Muscle of leg (tissue), 11 donors: ENCODE results near the gene STAT5A. TPM values are rescaled to one million over a fixed set of nuclear protein-coding genes. Genes with fewer than 3 reads are reported as not detected.
"Not testable (repeated sequence)": the region's sequence is repeated elsewhere in the genome, so short reads cannot be mapped to it uniquely, and the experiment has no call there.

ENCODE experiments used
- DNase-seq: peaks from one replicate; pipeline ENCODE4 v3.0.0; 2013
- H3K27ac ChIP-seq: one replicate; pipeline ENCODE4 v1.5.1; 2013; ENCODE audit warnings: mild to moderate bottlenecking, low read length, control low read depth
- H3K27me3 ChIP-seq: one replicate; pipeline ENCODE4 v1.6.1; 2013; ENCODE audit warnings: low read length; ENCODE audit not compliant: control insufficient read depth, insufficient read depth
- H3K36me3 ChIP-seq: one replicate; pipeline ENCODE4 v1.6.1; 2013; ENCODE audit warnings: low read length; ENCODE audit not compliant: control insufficient read depth, insufficient read depth
- H3K4me1 ChIP-seq: one replicate; pipeline ENCODE4 v1.6.1; 2013; ENCODE audit warnings: low read length; ENCODE audit not compliant: control insufficient read depth, insufficient read depth
- H3K4me3 ChIP-seq: one replicate; pipeline ENCODE4 v1.5.1; 2013; ENCODE audit warnings: low read length, control low read depth
- H3K9me3 ChIP-seq: replicated peaks from 2 replicates; pipeline ENCODE4 v1.6.1; 2013; ENCODE audit warnings: low read depth, low read length; ENCODE audit not compliant: control insufficient read depth
- WGBS: methylation state at CpG from one replicate; pipeline ENCODE4 v1.1.5; 2013; ENCODE audit warnings: missing lambda C conversion rate; ENCODE audit not compliant: insufficient coverage; 5-methylcytosine and 5-hydroxymethylcytosine counted together
- polyA plus RNA-seq, 8 donors: library from polyadenylated mRNA; unstranded; fragments of 120-200 nt; gene quantifications; one replicate each; pipeline versions ENCODE4 v1.2.1 to v1.2.3, GENCODE V29; 2013; ENCODE audit warnings: inconsistent platforms in 1 of 8, low replicate concordance in 1 of 8; ENCODE audit not compliant: insufficient read length in 8 of 8, insufficient read depth in 1 of 8
- total RNA-seq: library from RNA; stranded (reverse); fragments of 120-200 nt; gene quantifications from one replicate; pipeline ENCODE4 v1.2.4, GENCODE V29; 2013

The STAT5A gene
- total and polyA plus RNA-seq, 9 donors: 12.8 to 20.4 (median 16.4) TPM

DNA sequence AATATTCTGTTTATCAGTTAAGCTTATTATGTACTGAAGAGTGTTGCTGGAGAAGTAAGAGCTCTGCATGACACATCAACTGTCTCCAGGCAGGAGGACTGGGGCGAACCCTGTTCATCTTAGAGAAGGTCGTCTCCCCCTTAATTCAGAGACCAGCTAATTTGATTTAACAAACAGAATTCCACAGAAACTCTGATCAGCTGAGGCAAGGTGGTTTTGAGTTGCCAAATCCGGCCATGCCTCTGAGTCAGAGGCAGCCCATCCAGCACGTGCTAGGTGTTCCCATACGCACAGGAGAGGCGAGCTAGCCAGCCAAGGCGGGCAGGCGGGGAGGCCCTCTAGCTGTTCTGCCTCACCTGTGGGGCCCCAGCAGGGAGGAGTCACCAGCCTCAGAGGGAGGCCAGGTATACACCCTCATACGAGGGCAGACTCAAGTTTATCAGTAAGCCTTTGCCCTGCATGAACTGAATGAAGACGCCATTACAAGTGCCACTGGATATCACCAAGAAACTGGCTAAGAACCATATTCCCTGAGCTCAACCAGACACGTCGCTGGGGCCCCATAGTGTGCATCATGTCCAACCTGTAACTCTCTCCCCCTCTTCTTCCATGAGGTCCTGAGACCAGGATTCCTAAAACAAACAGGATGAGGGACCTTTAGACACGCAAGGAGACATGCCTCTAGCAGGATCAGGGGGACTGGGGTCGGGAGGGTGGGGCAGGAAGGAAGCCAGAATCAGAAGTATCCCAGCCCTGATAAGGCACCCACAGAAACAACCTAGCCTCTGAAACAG, 25.7 kb downstream of the STAT5A start:
- Histone ChIP-seq H3K4me1 (peaks cover 29% of the 10 kb centered on the region), H3K4me3 (no peak overlapping the region), H3K27ac (no peak overlapping the region), H3K9me3 (no peaks in the 10 kb centered on the region), H3K36me3 (peaks cover 56% of the 10 kb centered on the region), H3K27me3 (no peaks in the 10 kb centered on the region)
- WGBS: 74% methylated on average over 7 of the region's 14 CpGs
- no peak for DNase-seq

DNA sequence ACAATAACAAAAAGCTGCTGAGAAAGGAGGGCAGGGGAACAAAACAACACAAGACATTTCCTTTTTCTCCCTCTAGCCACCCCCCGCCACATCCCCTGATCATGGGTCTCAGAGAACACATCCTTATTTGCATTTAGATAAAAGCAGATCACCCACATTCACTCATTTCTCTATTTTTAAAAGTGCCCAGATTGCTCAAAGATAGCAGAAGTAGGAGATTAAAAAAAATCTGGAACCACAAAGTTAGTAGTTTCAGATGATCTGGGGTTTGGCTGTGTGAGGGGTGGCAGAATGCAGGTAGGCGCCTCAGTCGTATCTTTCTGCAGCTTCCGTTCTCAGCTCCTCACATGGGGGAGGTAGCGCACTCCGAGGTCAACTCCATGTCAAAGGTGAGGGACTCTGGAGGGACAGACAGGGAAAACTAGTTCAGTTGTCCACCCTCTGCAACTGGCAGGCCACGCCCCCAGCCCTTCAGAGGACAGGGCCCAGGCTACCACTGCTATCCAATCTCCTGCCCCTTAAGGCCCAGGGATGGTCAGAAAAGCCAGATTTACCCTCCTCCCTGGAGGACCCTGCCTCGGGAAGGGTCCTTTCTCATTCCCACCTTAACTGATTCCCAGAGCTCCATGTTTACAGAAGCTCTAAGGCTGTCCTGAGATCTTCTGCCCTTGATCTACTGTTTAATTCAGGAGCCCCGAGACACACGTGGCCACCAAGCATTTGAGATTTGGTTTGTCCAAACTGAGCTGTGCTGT, 27.3 kb downstream of the STAT5A start:
- Histone ChIP-seq H3K27ac (no peak overlapping the region), H3K9me3 (no peaks in the 10 kb centered on the region), H3K36me3 (peaks cover 56% of the 10 kb centered on the region), H3K4me3 (no peak overlapping the region), H3K27me3 (no peaks in the 10 kb centered on the region), H3K4me1 (peaks cover 26% of the 10 kb centered on the region)
- DNase-seq: no peak
- WGBS: 73% methylated on average over 8 of the region's 10 CpGs

DNA sequence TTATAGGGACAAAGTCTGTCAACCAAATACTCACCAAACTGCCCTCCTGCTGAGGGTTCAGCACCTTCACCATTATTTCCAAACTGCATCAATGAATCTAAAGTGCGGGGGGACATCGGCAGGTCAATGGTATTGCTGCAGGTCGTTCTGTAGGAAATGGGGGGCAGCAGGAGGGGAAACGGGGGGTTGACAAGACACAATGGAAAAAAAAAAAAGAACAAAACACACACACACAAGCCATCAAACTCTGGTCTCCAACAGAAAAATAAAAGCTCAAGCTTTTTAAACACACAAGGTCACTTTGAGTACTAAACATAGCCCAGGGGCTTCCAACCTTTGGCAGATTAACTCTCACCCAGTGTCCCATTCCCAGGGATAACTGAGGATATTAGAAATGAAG, 28.5 kb downstream of the STAT5A start:
- no peak for DNase-seq

DNA sequence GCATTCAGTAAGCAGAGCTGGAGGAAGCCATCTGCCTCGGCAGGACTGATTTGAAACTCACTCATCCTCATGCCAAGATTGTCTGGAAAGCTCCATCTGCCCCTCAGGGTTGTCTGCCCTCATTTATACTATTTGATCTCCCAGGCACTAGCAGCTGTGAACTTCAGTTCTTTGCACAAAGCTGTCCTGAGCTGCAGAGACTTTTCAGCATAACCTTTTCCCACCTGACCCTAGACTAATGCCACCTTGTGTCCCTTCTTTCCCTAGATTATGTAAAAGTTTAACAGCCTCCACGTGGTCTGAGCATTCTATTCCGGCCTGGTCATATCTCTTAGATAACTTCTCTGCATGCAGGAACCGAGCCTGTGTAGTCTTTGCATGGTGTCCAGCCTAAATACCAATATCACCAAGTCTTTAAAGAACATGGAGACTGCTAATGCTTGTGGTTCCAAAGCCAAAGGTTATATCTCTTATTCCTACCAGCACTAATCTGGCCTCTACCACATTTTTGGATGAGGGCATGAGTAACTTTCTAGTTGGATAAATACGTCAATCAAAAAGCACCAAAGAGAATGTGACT, 29.1 kb downstream of the STAT5A start:
- no peaks in the 10 kb centered on the region for H3K27me3 ChIP-seq
- peaks cover 64% of the 10 kb centered on the region for H3K36me3 ChIP-seq
- peaks cover 9% of the 10 kb centered on the region for H3K4me1 ChIP-seq
- DNase-seq: no peak
- 54% methylated on average over 4 of the region's 5 CpGs for WGBS
- H3K27ac ChIP-seq: no peak overlapping the region
- H3K9me3 ChIP-seq: no peaks in the 10 kb centered on the region
- H3K4me3 ChIP-seq: no peak overlapping the region

More for the DNA sequence above, 28.5 kb downstream of the STAT5A start:
- no peaks in the 10 kb centered on the region for H3K9me3 ChIP-seq
- peaks cover 15% of the 10 kb centered on the region for H3K4me1 ChIP-seq
- peaks cover 58% of the 10 kb centered on the region for H3K36me3 ChIP-seq
- no CpG with 5 or more reads among the region's 4 CpGs for WGBS
- H3K27ac ChIP-seq: no peak overlapping the region
- no peaks in the 10 kb centered on the region for H3K27me3 ChIP-seq
- H3K4me3 ChIP-seq: no peak overlapping the region

DNA sequence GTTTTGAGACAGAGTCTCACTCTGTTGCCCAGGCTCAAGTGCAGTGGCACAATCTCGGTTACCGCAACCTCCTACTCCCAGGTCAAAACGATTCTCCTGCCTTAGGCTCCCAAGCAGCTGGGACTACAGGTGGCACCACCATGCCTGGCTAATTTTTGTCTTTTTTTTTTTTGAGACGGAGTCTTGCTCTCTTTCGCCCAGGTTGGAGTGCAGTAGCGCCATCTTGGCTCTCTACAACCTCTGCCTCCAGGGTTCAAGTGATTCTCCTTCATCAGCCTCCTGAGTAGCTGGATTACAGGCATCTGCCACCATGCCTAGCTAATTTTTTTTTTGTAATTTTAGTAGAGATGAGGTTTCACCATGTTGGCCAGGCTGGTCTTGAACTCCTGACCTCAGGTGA, 29.7 kb downstream of the STAT5A start:
- not testable (repeated sequence) for H3K4me3 ChIP-seq, DNase-seq, H3K27ac ChIP-seq, H3K27me3 ChIP-seq, H3K4me1 ChIP-seq, H3K9me3 ChIP-seq
- 84% methylated on average over 5 of the region's 6 CpGs for WGBS
- H3K36me3 ChIP-seq: peaks cover 68% of the 10 kb centered on the region

DNA sequence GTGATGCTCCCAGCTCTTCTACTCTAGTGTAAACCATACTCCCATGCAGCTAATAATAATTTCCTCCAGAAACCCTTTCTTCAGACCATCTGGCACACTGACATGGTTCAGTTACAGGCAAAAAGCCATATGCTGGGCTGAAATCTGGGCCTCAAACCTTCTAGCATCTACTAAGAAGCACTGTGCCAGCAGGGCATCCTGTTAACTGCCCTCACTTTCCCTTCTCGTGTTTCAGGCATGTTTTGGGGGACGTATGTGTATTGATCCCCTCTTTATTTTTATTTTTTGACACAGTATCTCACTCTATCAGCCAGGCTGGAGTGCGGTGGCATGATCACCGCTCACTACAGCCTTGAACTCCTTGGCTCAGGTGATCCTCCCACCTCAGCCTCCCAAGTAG, 33.3 kb downstream of the STAT5A start:
- peak overlapping the region; percentile 7 for H3K27ac ChIP-seq
- no peak overlapping the region for H3K4me3 ChIP-seq
- peaks cover 3% of the 10 kb centered on the region for H3K4me1 ChIP-seq
- H3K27me3 ChIP-seq: no peaks in the 10 kb centered on the region
- H3K36me3 ChIP-seq: peaks cover 75% of the 10 kb centered on the region
- 100% methylated on average over 4 of the region's 4 CpGs for WGBS
- no peak for DNase-seq
- H3K9me3 ChIP-seq: no peaks in the 10 kb centered on the region

DNA sequence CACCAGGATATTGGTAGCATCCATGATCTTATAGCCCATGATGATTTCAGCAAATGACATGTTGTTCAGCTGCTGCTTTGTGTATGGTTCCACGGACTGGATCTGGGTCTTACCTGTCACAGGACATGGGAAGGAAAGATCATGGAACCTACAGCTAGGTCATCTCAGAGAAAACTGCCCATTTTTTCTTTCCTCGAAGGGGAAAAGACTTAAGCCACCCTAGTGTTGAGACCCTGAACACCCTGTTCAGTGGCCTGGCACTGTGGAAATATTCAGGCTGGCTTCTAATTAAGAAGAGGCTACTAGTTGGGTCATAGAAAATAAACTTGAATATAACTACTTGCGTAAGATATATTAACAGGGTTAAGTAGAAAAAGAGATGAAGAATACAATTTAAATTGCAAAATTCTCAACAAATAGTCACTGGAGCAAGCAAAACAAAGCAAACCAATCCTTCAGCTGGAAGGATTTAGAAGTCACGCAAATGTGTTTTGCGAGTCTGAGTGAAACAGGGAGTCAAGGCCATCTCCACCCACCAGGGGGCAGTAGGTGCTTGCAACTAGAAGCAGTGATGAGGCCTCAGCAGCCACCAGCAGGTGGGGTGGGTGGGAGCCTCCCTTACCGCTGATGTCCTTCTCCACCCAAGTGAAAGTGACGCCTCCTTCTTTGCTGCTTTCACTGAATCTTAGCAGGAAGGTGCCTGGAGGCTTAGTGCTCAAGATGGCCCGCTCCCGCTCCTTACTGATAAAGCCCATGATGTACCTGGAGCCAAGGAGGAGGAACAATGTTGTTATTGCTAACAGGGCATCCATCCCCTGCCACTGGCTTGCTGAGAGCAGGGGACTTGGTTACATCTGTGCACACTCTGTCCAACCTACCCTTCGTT, 34.3 kb downstream of the STAT5A start:
- Histone ChIP-seq H3K4me1 (peaks cover 3% of the 10 kb centered on the region), H3K4me3 (no peak overlapping the region), H3K36me3 (peaks cover 71% of the 10 kb centered on the region), H3K27me3 (no peaks in the 10 kb centered on the region), H3K9me3 (no peaks in the 10 kb centered on the region), H3K27ac (no peak overlapping the region)
- peak; percentile 94 for DNase-seq
- 46% methylated on average over 5 of the region's 10 CpGs for WGBS

DNA sequence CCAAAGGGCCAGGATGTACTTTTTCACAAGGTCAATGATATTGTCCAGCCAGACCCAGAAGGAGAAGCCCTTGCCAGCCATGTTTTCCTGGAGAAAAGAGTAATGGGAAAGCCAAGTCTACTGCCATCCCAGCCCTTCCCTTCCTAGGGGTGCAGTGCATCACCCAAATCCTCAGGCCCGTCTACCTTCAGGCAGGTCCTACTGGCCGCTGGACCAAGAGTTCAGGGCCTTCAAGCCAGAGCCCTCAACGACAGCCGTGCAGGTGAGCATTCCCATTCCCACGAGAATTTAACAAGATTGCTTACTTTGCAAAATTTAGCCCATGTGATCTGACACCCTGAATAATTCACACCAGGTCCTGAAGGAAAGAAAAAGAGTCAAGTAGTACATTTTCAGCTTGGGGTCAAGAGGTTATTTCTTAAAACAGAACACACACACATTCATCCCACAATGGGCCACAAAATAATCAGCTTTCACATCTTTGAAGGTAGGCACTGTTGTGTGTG, 35.0 kb downstream of the STAT5A start:
- Histone ChIP-seq H3K4me1 (peaks cover 3% of the 10 kb centered on the region), H3K36me3 (peaks cover 68% of the 10 kb centered on the region), H3K4me3 (no peak overlapping the region), H3K27ac (no peak overlapping the region), H3K9me3 (no peaks in the 10 kb centered on the region), H3K27me3 (no peaks in the 10 kb centered on the region)
- 64% methylated on average over 3 of the region's 5 CpGs for WGBS
- no peak for DNase-seq

DNA sequence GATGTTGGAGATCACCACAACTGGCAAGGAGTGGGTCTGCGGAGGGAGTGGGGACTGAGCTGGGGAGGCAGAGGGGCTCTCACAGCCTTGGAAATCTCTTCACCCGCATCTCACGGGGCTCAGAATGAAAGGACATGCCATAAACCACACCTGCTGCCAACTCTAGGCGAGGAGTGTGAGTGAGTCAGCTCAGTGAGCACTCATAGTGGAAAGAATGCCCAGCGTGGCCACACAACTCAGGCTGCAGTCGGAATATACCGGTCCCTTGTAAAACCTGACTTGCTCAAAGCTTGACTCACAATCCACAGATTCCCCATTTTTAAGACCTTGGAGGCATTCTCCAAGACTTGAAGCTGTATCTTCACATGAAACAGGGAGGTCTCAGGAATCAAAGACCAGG, 36.7 kb downstream of the STAT5A start:
- DNase-seq: no peak
- no peaks in the 10 kb centered on the region for H3K27me3 ChIP-seq
- H3K36me3 ChIP-seq: peaks cover 62% of the 10 kb centered on the region
- no peak overlapping the region for H3K27ac ChIP-seq
- WGBS: 78% methylated on average over 3 of the region's 7 CpGs
- H3K4me1 ChIP-seq: peaks cover 11% of the 10 kb centered on the region
- no peak overlapping the region for H3K4me3 ChIP-seq
- no peaks in the 10 kb centered on the region for H3K9me3 ChIP-seq
